Smooth muscle cell (in vitro differentiated cells): ENCODE measurements around the gene MIPEP. TPM values are rescaled to one million over a fixed set of nuclear protein-coding genes. Genes with fewer than 3 reads are reported as not detected.

Source experiments
- DNase-seq: peaks from one replicate; lab custom pipeline; 2025; ENCODE audit not compliant: unreplicated experiment; lab: John Stamatoyannopoulos, UW
- H2AFZ ChIP-seq: fragments of 200-600 bp; sonication (generic); 2 replicates; pipeline ENCODE4 v1.6.0; 2016; ENCODE audit warnings: antibody characterized with exemption, low read depth, mild to moderate bottlenecking
- H3F3A ChIP-seq: fragments of 200-600 bp; sonication (generic); 2 replicates; pipeline ENCODE4 v1.6.0; 2017; ENCODE audit warnings: antibody characterized with exemption, low read depth
- H3K27ac ChIP-seq: fragments of 200-600 bp; sonication (generic); 2 replicates; pipeline ENCODE4 v1.5.1; 2016; ENCODE audit warnings: low read depth, mild to moderate bottlenecking
- H3K27me3 ChIP-seq: fragments of 200-600 bp; sonication (generic); 2 replicates; pipeline ENCODE4 v1.6.1; 2016; ENCODE audit warnings: low read depth, mild to moderate bottlenecking
- H3K36me3 ChIP-seq: fragments of 200-600 bp; sonication (generic); 2 replicates; pipeline ENCODE4 v1.5.1; 2016; ENCODE audit warnings: low read depth
- H3K4me1 ChIP-seq: fragments of 200-600 bp; sonication (generic); 2 replicates; pipeline ENCODE4 v1.5.1; 2016; ENCODE audit warnings: low read depth
- H3K4me2 ChIP-seq: fragments of 200-600 bp; sonication (generic); 2 replicates; pipeline ENCODE4 v1.6.0; 2016; ENCODE audit warnings: mild to moderate bottlenecking
- H3K4me3 ChIP-seq: fragments of 200-600 bp; sonication (generic); 2 replicates; pipeline ENCODE4 v1.5.1; 2016; ENCODE audit warnings: mild to moderate bottlenecking
- H3K79me2 ChIP-seq: fragments of 200-600 bp; sonication (generic); 2 replicates; pipeline ENCODE4 v1.6.0; 2016; ENCODE audit warnings: low read depth, mild to moderate bottlenecking
- H3K9ac ChIP-seq: fragments of 200-600 bp; sonication (generic); 2 replicates; pipeline ENCODE4 v1.6.0; 2016; ENCODE audit warnings: low read depth
- H3K9me3 ChIP-seq: fragments of 200-600 bp; sonication (generic); replicated peaks from 2 replicates; pipeline ENCODE4 v1.5.1; 2016; ENCODE audit warnings: low read depth
- H4K20me1 ChIP-seq: fragments of 200-600 bp; sonication (generic); 2 replicates; pipeline ENCODE4 v1.6.0; 2016; ENCODE audit warnings: low read depth
- CTCF ChIP-seq: fragments of 200-600 bp; sonication (generic); IDR thresholded peaks from 2 replicates; pipeline ENCODE4 v1.5.1; 2017; ENCODE audit warnings: borderline replicate concordance, mild to moderate bottlenecking, antibody characterized with exemption; ENCODE audit not compliant: insufficient read depth, poor library complexity, severe bottlenecking
- WGBS: methylation state at CpG from one replicate; pipeline ENCODE4 v1.1.7; 2016; ENCODE audit warnings: low lambda C conversion rate; 5-methylcytosine and 5-hydroxymethylcytosine counted together
- polyA plus RNA-seq: library from polyadenylated mRNA; unstranded; fragments of >200 nt; fragmentation: Nextera tagmentation; extraction: Ambion mirVana; gene quantifications from 2 replicates; pipeline ENCODE4 v1.2.1, GENCODE V29; 2016
- total RNA-seq: library from RNA; depleted of rRNA; stranded (reverse); fragments of >200 nt; gene quantifications from 2 replicates; pipeline ENCODE4 v1.2.3, GENCODE V29; 2014

MIPEP gene
- total and polyA plus RNA-seq, 2 experiments from 2014 or later, result 15.7 to 18.9 TPM

GRCh38 chr13:23744315-23744714, 144.9 kb downstream of the MIPEP start:
- H3K36me3 ChIP-seq, result no peaks in the 10 kb centered on the region
- no peak for DNase-seq
- H3K4me3 ChIP-seq, result no peak overlapping the region
- H3K4me2 ChIP-seq, result no peak overlapping the region
- H3K79me2 ChIP-seq, result no peaks in the 10 kb centered on the region
- H4K20me1 ChIP-seq, result no peaks in the 10 kb centered on the region
- TF ChIP-seq CTCF, result no peak
- H3K4me1 ChIP-seq, result no peaks in the 10 kb centered on the region
- no peak overlapping the region for H2AFZ ChIP-seq
- no peaks in the 10 kb centered on the region for H3K27me3 ChIP-seq
- H3K9ac ChIP-seq, result no peak overlapping the region
- H3K9me3 ChIP-seq, result no peaks in the 10 kb centered on the region
- peak overlapping the region; percentile 71 for H3K27ac ChIP-seq
- no peaks in the 10 kb centered on the region for H3F3A ChIP-seq

GRCh38 chr13:23743278-23744076, 145.7 kb downstream of the MIPEP start:
- WGBS, result 75% methylated on average over 8 of the region's 8 CpGs
- peak overlapping the region; percentile 37 for H3K9ac ChIP-seq
- DNase-seq, result no peak
- no peak overlapping the region for H3K4me3 ChIP-seq
- H3K4me1 ChIP-seq, result no peaks in the 10 kb centered on the region
- no peaks in the 10 kb centered on the region for H3K36me3 ChIP-seq
- H3K27ac ChIP-seq, result peak overlapping the region; percentile 71
- no peaks in the 10 kb centered on the region for H3K9me3 ChIP-seq
- no peaks in the 10 kb centered on the region for H3K27me3 ChIP-seq
- H2AFZ ChIP-seq, result no peak overlapping the region
- no peaks in the 10 kb centered on the region for H3F3A ChIP-seq
- no peak overlapping the region for H3K4me2 ChIP-seq
- TF ChIP-seq CTCF, result no peak
- no peaks in the 10 kb centered on the region for H4K20me1 ChIP-seq
- no peaks in the 10 kb centered on the region for H3K79me2 ChIP-seq

- H3K79me2 ChIP-seq, result no peaks in the 10 kb centered on the region
- TF ChIP-seq CTCF, result peak; percentile 44
- H3K4me3 ChIP-seq, result no peak overlapping the region
- no peak overlapping the region for H3K4me2 ChIP-seq
- H3K9me3 ChIP-seq, result no peaks in the 10 kb centered on the region
- H3K36me3 ChIP-seq, result no peaks in the 10 kb centered on the region
- no peaks in the 10 kb centered on the region for H3F3A ChIP-seq
- H3K9ac ChIP-seq, result no peak overlapping the region
- no peak overlapping the region for H2AFZ ChIP-seq
- no peaks in the 10 kb centered on the region for H3K4me1 ChIP-seq
- DNase-seq, result no peak
- 72% methylated on average over 4 of the region's 4 CpGs for WGBS
- H4K20me1 ChIP-seq, result no peaks in the 10 kb centered on the region
- no peaks in the 10 kb centered on the region for H3K27me3 ChIP-seq
- peak overlapping the region; percentile 71 for H3K27ac ChIP-seq
These were observed 147.2 kb downstream of the MIPEP start for GRCh38 chr13:23741879-23742510.
